Left lung (tissue), 10 donors: ENCODE measurements around the gene CYFIP2. TPM values are rescaled to one million over a fixed set of nuclear protein-coding genes. Genes with fewer than 3 reads are reported as not detected.

Experiments
- ATAC-seq: fragments of 200-7000 bp; cut with Tn5 transposase; one replicate; pipeline ENCODE4 v1.9.1; 2020; ENCODE audit warnings: moderate library complexity
- DNase-seq, 4 donors: peaks; one replicate each; pipeline ENCODE4 v3.0.0-alpha.2; 2013 to 2020
- H3K27ac ChIP-seq, 2 donors: fragments of 200-600 bp; sonication (generic) in 1 of 2; one replicate each; pipeline versions ENCODE4 v1.5.0 to v1.8.0; 2020 to 2021
- H3K27me3 ChIP-seq, 2 donors: fragments of 200-600 bp; sonication (generic) in 1 of 2; one replicate each; pipeline versions ENCODE4 v1.5.0 to v1.8.0; 2020 to 2021
- H3K36me3 ChIP-seq, 2 donors: fragments of 200-600 bp; sonication (generic) in 1 of 2; one replicate each; pipeline versions ENCODE4 v1.5.0 to v1.8.0; 2020 to 2021
- H3K4me1 ChIP-seq, 2 donors: fragments of 200-600 bp; one replicate each; pipeline ENCODE4 v1.8.0; 2021
- H3K4me3 ChIP-seq, 2 donors: fragments of 200-600 bp; sonication (generic) in 1 of 2; one replicate each; pipeline versions ENCODE4 v1.5.0 to v1.8.0; 2020 to 2021; ENCODE audit warnings: mild to moderate bottlenecking in 1 of 2
- H3K9me3 ChIP-seq, 2 donors: fragments of 200-600 bp; sonication (generic) in 1 of 2; one replicate each; pipeline versions ENCODE4 v1.5.0 to v1.8.0; 2020 to 2021
- CTCF ChIP-seq, 2 donors: fragments of 200-600 bp; sonication (generic) in 1 of 2; IDR thresholded peaks; one replicate each; pipeline versions ENCODE4 v1.5.0 to v1.8.0; 2021; ENCODE audit warnings: antibody characterized with exemption in 2 of 2
- intact Hi-C, 2 donors: fragments of 100-400 bp; cut with DNase I; formaldehyde crosslinking; loops; one replicate each; pipeline versions ENCODE4 v1.11.2 to v1.14.2; 2022
- polyA plus RNA-seq, 6 donors: library from polyadenylated mRNA; unstranded; fragments of 120-200 nt; gene quantifications; one replicate each; pipeline ENCODE4 v1.2.1, GENCODE V29; 2013; ENCODE audit not compliant: insufficient read length in 6 of 6
- total RNA-seq, 2 donors: library from RNA; stranded (reverse); fragmentation: NEBNext Ultra II Directional; extraction: Animal tissue kit (Norgen Biotek cat#: 25700); gene quantifications; one replicate each; pipeline ENCODE4 v1.2.1, GENCODE V29; 2021
- donor health status: DM: no; HTN: yes; CAD: no.
- donor health status: DM: no; HTN: no; CAD: no.

Gene CYFIP2
- total and polyA plus RNA-seq, 8 donors: 25.6 to 63.4 (median 31.2) TPM

- Histone ChIP-seq H3K4me1 (no peaks in the 10 kb centered on the region), H3K4me3 (no peak overlapping the region), H3K9me3 (no peaks in the 10 kb centered on the region), H3K36me3 (peaks cover 0 to 37% of the 10 kb centered on the region in 2 donors), H3K27ac (no peak overlapping the region), H3K27me3 (no peaks in the 10 kb centered on the region)
- no peak for ATAC-seq
- no peak for TF ChIP-seq CTCF (IDR thresholded peaks at IDR 0.05)
- intact Hi-C loops: loop anchor here in 1 of 2 donors (10.0 kb wide), 1 partner anchor 154 kb away; no protein-coding TSS in a partner anchor
- DNase-seq: no peak
Measured at GRCh38 chr5:157308836-157309465, 43.0 kb downstream of the CYFIP2 start.

- H3K27ac ChIP-seq: no peak overlapping the region
- DNase-seq (no peak), ATAC-seq (no peak)
- intact Hi-C loops: loop anchor here in 1 of 2 donors (10.0 kb wide), 2 partner anchors 55 to 155 kb away; no protein-coding TSS in a partner anchor
- H3K4me3 ChIP-seq: no peak overlapping the region
- H3K4me1 ChIP-seq: no peaks in the 10 kb centered on the region
- TF ChIP-seq CTCF (IDR thresholded peaks at IDR 0.05): no peak
- H3K36me3 ChIP-seq: peaks cover 0 to 36% of the 10 kb centered on the region in 2 donors
- no peaks in the 10 kb centered on the region for H3K27me3 ChIP-seq
- H3K9me3 ChIP-seq: no peaks in the 10 kb centered on the region
Measured at GRCh38 chr5:157309796-157310195, 43.9 kb downstream of the CYFIP2 start.

- H3K27me3 ChIP-seq: no peaks in the 10 kb centered on the region
Measured at GRCh38 chr5:157311595-157311994, 45.7 kb downstream of the CYFIP2 start.

GRCh38 chr5:157312492-157312891 lies 46.6 kb downstream of the CYFIP2 start:
- intact Hi-C loops: loop anchor here in 1 of 2 donors (10.0 kb wide), 1 partner anchor 58 kb away; no protein-coding TSS in a partner anchor
- H3K9me3 ChIP-seq: no peaks in the 10 kb centered on the region
- H3K27ac ChIP-seq: no peak overlapping the region
- H3K27me3 ChIP-seq: no peaks in the 10 kb centered on the region
- TF ChIP-seq CTCF (IDR thresholded peaks at IDR 0.05): peak; percentile 48 to 53
- peak; percentile 92 for ATAC-seq
- peak in 2 of 4 donors; percentile 15 to 48 for DNase-seq
- H3K4me3 ChIP-seq: no peak overlapping the region
- no peaks in the 10 kb centered on the region for H3K4me1 ChIP-seq
- peaks cover 0 to 47% of the 10 kb centered on the region in 2 donors for H3K36me3 ChIP-seq

More at GRCh38 chr5:157311595-157311994, 45.7 kb downstream of the CYFIP2 start:
- no peak overlapping the region for H3K27ac ChIP-seq
- intact Hi-C loops: loop anchor here in 1 of 2 donors (10.0 kb wide), 1 partner anchor 57 kb away; no protein-coding TSS in a partner anchor
- no peaks in the 10 kb centered on the region for H3K9me3 ChIP-seq
- H3K36me3 ChIP-seq: peaks cover 0 to 47% of the 10 kb centered on the region in 2 donors
- ATAC-seq: no peak
- DNase-seq: no peak
- H3K4me3 ChIP-seq: no peak overlapping the region
- no peak for TF ChIP-seq CTCF (IDR thresholded peaks at IDR 0.05)
- H3K4me1 ChIP-seq: no peaks in the 10 kb centered on the region

GRCh38 chr5:157322581-157322980 lies 56.7 kb downstream of the CYFIP2 start:
- H3K4me3 ChIP-seq: no peak overlapping the region
- no peaks in the 10 kb centered on the region for H3K27me3 ChIP-seq
- no peak for TF ChIP-seq CTCF (IDR thresholded peaks at IDR 0.05)
- ATAC-seq (no peak), DNase-seq (no peak)
- no peaks in the 10 kb centered on the region for H3K4me1 ChIP-seq
- no peaks in the 10 kb centered on the region for H3K9me3 ChIP-seq
- H3K36me3 ChIP-seq: peaks cover 0 to 71% of the 10 kb centered on the region in 2 donors
- intact Hi-C loops: loop anchor here in 1 of 2 donors (10.0 kb wide), 1 partner anchor 392 kb away; no protein-coding TSS in a partner anchor
- no peak overlapping the region for H3K27ac ChIP-seq
